ENCODE results near the gene SORCS2. TPM values are rescaled to one million over a fixed set of nuclear protein-coding genes. Genes with fewer than 3 reads are reported as not detected.

SORCS2 gene
- total RNA-seq, 1 donor from 2014 or later = 10.9 TPM

- no peak for TF ChIP-seq CTCF (IDR thresholded peaks at IDR 0.05)
- Mint-ChIP-seq H3K27ac (ENCODE audit: unreplicated experiment) (no peak overlapping the region), H3K4me1 (ENCODE audit: low read depth) (peaks cover 4% of the 10 kb centered on the region), H3K36me3 (ENCODE audit: low read depth) (no peaks in the 10 kb centered on the region), H3K4me3 (ENCODE audit: unreplicated experiment) (no peak overlapping the region), H3K9me3 (ENCODE audit: low read depth) (peaks cover 3% of the 10 kb centered on the region), H3K27me3 (ENCODE audit: low read depth) (peaks cover 9% of the 10 kb centered on the region)
- no peak for DNase-seq (ENCODE audit: low spot score)
Observed at GRCh38 chr4:7423391-7423790, 231.1 kb downstream of the SORCS2 start.

GRCh38 chr4:7423801-7424552, 231.6 kb downstream of the SORCS2 start:
- H3K4me3 Mint-ChIP-seq (ENCODE audit: unreplicated experiment) = no peak overlapping the region
- no peaks in the 10 kb centered on the region for H3K9me3 Mint-ChIP-seq (ENCODE audit: low read depth)
- H3K36me3 Mint-ChIP-seq (ENCODE audit: low read depth) = no peaks in the 10 kb centered on the region
- DNase-seq (ENCODE audit: low spot score) = no peak
- no peak for TF ChIP-seq CTCF (IDR thresholded peaks at IDR 0.05)
- H3K27ac Mint-ChIP-seq (ENCODE audit: unreplicated experiment) = no peak overlapping the region
- peaks cover 9% of the 10 kb centered on the region for H3K27me3 Mint-ChIP-seq (ENCODE audit: low read depth)
- peaks cover 4% of the 10 kb centered on the region for H3K4me1 Mint-ChIP-seq (ENCODE audit: low read depth)

GRCh38 chr4:7424553-7425111, 232.3 kb downstream of the SORCS2 start:
- TF ChIP-seq CTCF (IDR thresholded peaks at IDR 0.05) = no peak
- Mint-ChIP-seq H3K36me3 (ENCODE audit: low read depth) (no peaks in the 10 kb centered on the region), H3K27ac (ENCODE audit: unreplicated experiment) (no peak overlapping the region), H3K4me3 (ENCODE audit: unreplicated experiment) (no peak overlapping the region), H3K4me1 (ENCODE audit: low read depth) (peaks cover 4% of the 10 kb centered on the region), H3K27me3 (ENCODE audit: low read depth) (peaks cover 9% of the 10 kb centered on the region), H3K9me3 (ENCODE audit: low read depth) (no peaks in the 10 kb centered on the region)
- DNase-seq (ENCODE audit: low spot score) = no peak

- Mint-ChIP-seq H3K27ac (ENCODE audit: unreplicated experiment) (no peak overlapping the region), H3K4me1 (ENCODE audit: low read depth) (peaks cover 7% of the 10 kb centered on the region), H3K9me3 (ENCODE audit: low read depth) (no peaks in the 10 kb centered on the region), H3K36me3 (ENCODE audit: low read depth) (no peaks in the 10 kb centered on the region), H3K27me3 (ENCODE audit: low read depth) (peaks cover 9% of the 10 kb centered on the region), H3K4me3 (ENCODE audit: unreplicated experiment) (no peak overlapping the region)
- no peak for TF ChIP-seq CTCF (IDR thresholded peaks at IDR 0.05)
- DNase-seq (ENCODE audit: low spot score) = no peak
Observed at GRCh38 chr4:7425124-7425523, 232.8 kb downstream of the SORCS2 start.

- H3K9me3 Mint-ChIP-seq (ENCODE audit: low read depth) = no peaks in the 10 kb centered on the region
- H3K27me3 Mint-ChIP-seq (ENCODE audit: low read depth) = peaks cover 5% of the 10 kb centered on the region
- TF ChIP-seq CTCF (IDR thresholded peaks at IDR 0.05) = no peak
- peaks cover 9% of the 10 kb centered on the region for H3K4me1 Mint-ChIP-seq (ENCODE audit: low read depth)
- no peaks in the 10 kb centered on the region for H3K36me3 Mint-ChIP-seq (ENCODE audit: low read depth)
- no peak overlapping the region for H3K27ac Mint-ChIP-seq (ENCODE audit: unreplicated experiment)
- no peak overlapping the region for H3K4me3 Mint-ChIP-seq (ENCODE audit: unreplicated experiment)
- peak; percentile 77 for DNase-seq (ENCODE audit: low spot score)
Observed at GRCh38 chr4:7425591-7426468, 233.5 kb downstream of the SORCS2 start.

Data from chondrocyte (in vitro differentiated cells).